Activated T-cell treated with anti-CD3 and anti-CD28 coated beads, Interleukin-2, amount 50 U/mL, for 48 hours (primary cell): ENCODE data around the gene ITGB5.

Source experiments
- DNase-seq, 2 experiments: peaks; one replicate each; pipeline ENCODE4 v3.0.0-alpha.2; 2020

ITGB5 gene

DNA sequence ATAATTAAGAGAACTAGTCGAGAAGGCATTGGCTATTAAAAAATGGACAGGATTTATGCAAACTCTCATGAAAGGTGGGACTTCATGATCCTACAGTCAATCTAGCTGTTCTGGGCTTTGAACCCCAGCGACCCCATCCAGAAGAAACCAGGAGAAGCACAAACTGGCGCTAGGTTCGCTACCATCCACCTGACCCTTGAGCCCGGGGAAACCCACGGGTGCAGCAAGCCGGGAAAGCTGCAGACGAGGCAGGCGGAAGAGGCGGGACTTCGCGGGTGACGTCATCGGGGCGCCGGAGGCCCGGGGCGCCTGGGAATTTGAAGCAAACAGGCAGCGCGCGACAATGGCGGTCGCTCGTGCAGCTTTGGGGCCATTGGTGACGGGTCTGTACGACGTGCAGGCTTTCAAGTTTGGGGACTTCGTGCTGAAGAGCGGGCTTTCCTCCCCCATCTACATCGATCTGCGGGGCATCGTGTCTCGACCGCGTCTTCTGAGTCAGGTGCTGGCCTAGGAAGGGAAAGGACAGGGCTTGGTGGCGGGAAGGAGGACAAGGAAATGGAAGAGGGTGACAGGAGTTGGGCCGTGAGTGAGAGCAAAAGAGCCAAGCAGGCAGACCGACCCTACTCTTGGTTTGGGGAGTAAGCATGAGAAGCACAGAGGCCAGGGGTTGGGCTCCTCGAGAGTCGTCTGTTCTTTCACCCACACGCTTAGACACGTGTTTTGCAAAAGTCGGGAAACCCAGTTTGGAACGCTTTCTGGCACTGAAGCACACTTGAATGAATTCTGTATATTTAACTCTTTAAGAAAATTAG lies 156.8 kb downstream of the ITGB5 start, which contains the start of gene UMPS:
UMPS (plus strand) TSS at position 324 of the 812 bp plus-strand sequence; CDS start at position 344, 20 bp downstream.
- peak; percentile 94 to 96 for DNase-seq

DNA sequence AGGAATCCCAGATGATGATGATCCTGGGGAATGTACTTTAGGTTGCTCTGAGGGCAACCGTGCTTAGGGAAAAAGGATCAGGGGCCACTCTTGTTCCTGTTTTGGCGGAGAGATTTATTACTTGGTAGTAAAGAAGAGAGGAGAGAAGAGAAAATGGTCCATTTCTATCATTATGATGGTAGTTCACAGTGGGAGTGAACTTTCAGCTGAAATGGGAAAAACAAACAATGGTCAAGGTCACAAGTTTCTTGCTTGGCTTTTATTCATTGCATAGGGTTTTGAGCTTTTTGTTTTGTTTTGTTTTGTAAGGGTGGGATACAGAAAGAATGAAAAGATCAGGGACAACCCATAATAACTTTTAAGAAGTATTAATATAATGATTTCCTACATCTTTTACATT lies 164.6 kb downstream of the ITGB5 start:
- no peak for DNase-seq

DNA sequence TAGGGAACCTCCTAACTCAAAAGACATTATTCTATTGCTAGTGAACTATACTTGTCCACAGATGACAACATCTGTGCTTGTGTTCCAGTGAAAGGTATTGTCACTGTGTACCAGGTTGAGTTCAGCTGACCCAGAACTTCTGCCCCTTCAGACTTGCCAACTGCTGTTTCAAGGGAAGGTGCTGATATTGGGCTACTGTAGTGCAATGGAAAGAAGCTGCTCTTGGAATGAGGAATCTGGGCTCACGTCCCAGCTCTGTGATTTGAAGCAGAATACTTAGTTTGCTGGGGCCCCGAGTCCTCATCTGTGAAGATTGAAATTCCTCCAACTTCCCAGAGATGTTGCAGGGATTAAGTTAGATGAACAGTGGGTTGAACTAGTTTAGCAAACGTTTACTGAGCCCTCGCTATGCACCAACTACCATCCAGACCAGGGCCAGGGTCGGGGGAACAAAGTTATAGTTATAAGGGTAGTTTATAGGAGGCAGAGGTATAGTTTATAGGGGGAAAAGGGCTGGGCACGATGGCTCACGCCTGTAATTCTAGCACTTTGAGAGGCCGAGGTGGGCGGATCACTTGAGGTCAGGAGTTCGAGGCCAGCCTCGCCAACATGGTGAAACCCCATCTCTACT lies 172.8 kb downstream of the ITGB5 start:
- no peak for DNase-seq
